Hepatocyte (in vitro differentiated cells): ENCODE results near the gene B4GALNT4.

Source experiments
- EZH2 ChIP-seq: fragments of 200-600 bp; sonication (generic); IDR thresholded peaks from 2 replicates; pipeline ENCODE4 v1.6.1; 2016; ENCODE audit warnings: antibody characterized with exemption, mild to moderate bottlenecking, borderline replicate concordance
- EZH2phosphoT487 ChIP-seq: fragments of 200-600 bp; sonication (generic); IDR thresholded peaks from one replicate; pipeline ENCODE4 v1.6.1; 2018; ENCODE audit warnings: antibody characterized with exemption, mild to moderate bottlenecking, low read depth, moderate library complexity; ENCODE audit not compliant: unreplicated experiment, severe bottlenecking

GRCh38 chr11:394858-395655 is 25.8 kb downstream of the B4GALNT4 start:
- TF ChIP-seq EZH2 (no peak), EZH2phosphoT487 (no peak)
